Heart left ventricle (tissue), 16 donors: ENCODE results near the gene GATM. TPM values are rescaled to one million over a fixed set of nuclear protein-coding genes. Genes with fewer than 3 reads are reported as not detected.
A peak's percentile ranks its signal among the peaks of the same experiment; 100 is the strongest.

Source experiments
- ATAC-seq, 4 donors: fragments of 200-7000 bp; cut with Tn5 transposase; one replicate each; pipeline ENCODE4 v1.9.1; 2020 to 2022; ENCODE audit warnings: moderate library complexity in 4 of 4, mild to moderate bottlenecking in 3 of 4, moderate number of reproducible peaks in 1 of 4
- DNase-seq, 5 donors: peaks; one replicate each; pipeline ENCODE4 v3.0.0-alpha.2; 2020
- H3K27ac ChIP-seq, 12 donors: fragments of 200-600 bp; sonication (generic) in 4 of 12; one replicate each; pipeline versions ENCODE4 v1.5.0 to v1.8.0; 2016 to 2022; ENCODE audit warnings: mild to moderate bottlenecking in 2 of 12
- H3K27me3 ChIP-seq, 9 donors: fragments of 200-600 bp; sonication (generic) in 2 of 9; one replicate each; pipeline versions ENCODE4 v1.5.1 to v1.8.0; 2016 to 2022; ENCODE audit warnings: mild to moderate bottlenecking in 3 of 9
- H3K36me3 ChIP-seq, 9 donors: fragments of 200-600 bp; sonication (generic) in 2 of 9; one replicate each; pipeline versions ENCODE4 v1.5.0 to v1.8.0; 2018 to 2022; ENCODE audit warnings: mild to moderate bottlenecking in 2 of 9
- H3K4me1 ChIP-seq, 12 donors: fragments of 200-600 bp; sonication (generic) in 4 of 12; one replicate each; pipeline versions ENCODE4 v1.5.0 to v1.8.0; 2016 to 2022; ENCODE audit warnings: mild to moderate bottlenecking in 3 of 12
- H3K4me3 ChIP-seq, 12 donors: fragments of 200-600 bp; sonication (generic) in 4 of 12; one replicate each; pipeline versions ENCODE4 v1.5.0 to v1.8.0; 2017 to 2022; ENCODE audit warnings: mild to moderate bottlenecking in 9 of 12, moderate library complexity in 4 of 12
- H3K9me3 ChIP-seq, 12 donors: fragments of 200-600 bp; sonication (generic) in 4 of 12; one replicate each; pipeline versions ENCODE4 v1.5.0 to v1.8.0; 2016 to 2022; ENCODE audit warnings: mild to moderate bottlenecking in 1 of 12
- CTCF ChIP-seq, 12 donors: fragments of 200-600 bp; sonication (generic) in 4 of 12; IDR thresholded peaks; one replicate each; pipeline versions ENCODE4 v1.5.0 to v1.8.0; 2018 to 2022; ENCODE audit warnings: antibody characterized with exemption in 12 of 12, mild to moderate bottlenecking in 5 of 12
- POLR2A ChIP-seq, 2 donors: fragments of 450-650 bp; IDR thresholded peaks; one replicate each; pipeline ENCODE4 v1.6.1; 2017; ENCODE audit warnings: antibody characterized with exemption in 2 of 2, mild to moderate bottlenecking in 2 of 2, moderate library complexity in 2 of 2
- WGBS, 4 donors: extraction: QIAGEN DNeasy Blood & Tissue Kit in 2 of 4; methylation state at CpG; one replicate each; pipeline versions ENCODE4 v1.1.5 to v1.1.7; 2013 to 2018; 5-methylcytosine and 5-hydroxymethylcytosine counted together
- intact Hi-C, 10 donors: fragments of 100-400 bp; cut with DNase I; formaldehyde crosslinking; loops; one replicate each; pipeline versions ENCODE4 v1.11.1 to v1.14.2; 2022
- polyA plus RNA-seq, 2 donors: library from polyadenylated mRNA; stranded (reverse); fragments of 200-250 nt; gene quantifications; one replicate each; pipeline ENCODE4 v1.2.3, GENCODE V29; 2013
- total RNA-seq, 9 donors: library from RNA; depleted of rRNA in 2 of 9; stranded (reverse); fragments of >200 nt in 2 of 9; fragmentation: NEBNext Ultra II Directional in 3 of 9; extraction: Animal tissue kit (Norgen Biotek cat#: 25700) in 3 of 9; gene quantifications; one replicate each; pipeline versions ENCODE4 v1.1.0 to v1.2.4, GENCODE V29; 2016 to 2023
- donor health status: ischemic (EF 13 %, LVEDD 7.1; RV severe dilation, severe dysfunction).
- donor health status: healthy with polysubstance abuse.
- donor health status: DM: no; HTN: yes; CAD: no.
- donor health status: DM: no; HTN: no; CAD: no.
- donor health status: ischemic (EF 25% LVEDD 6.9; RV normal size, moderate dysfunction).
- donor health status: ischemic (EF 25% LVEDD 5.7; RV mildly dilated, moderate dysfunction).
- donor health status: healthy.
- donor health status: DM: yes; HTN: yes; CAD: no.
- donor health status: ischemic (EF 35%, LVEDD 5.7; RV mildly dilated, moderate dysfunction).
- donor health status: nonischemic (EF 11% LVEDD 7.7; RV severe dilation, severe dysfunction).
- donor health status: DM: yes; HTN: yes; CAD: no.
- donor health status: PGD.
- donor health status: ischemic (EF 29% LVEDD 5.4; RV normal size, mild dysfunction).
- donor health status: nonischemic (EF 23%, LVEDD 6.1; RV moderate dilation, normal function).

GATM gene
- total and polyA plus RNA-seq, 11 donors: 8.3 to 121 (median 18.5) TPM

GRCh38 chr15:45401665-45402161 is 23.4 kb upstream of the GATM start:
- WGBS, 4 donors: 2 to 5% (median 3%) methylated on average over 12 of the region's 12 CpGs
- intact Hi-C loops: loop anchor here (1.0 to 10.0 kb wide), 17 partner anchors 94 to 239 kb away; partner anchors contain the start of gene BLOC1S6 (in 3 of the 10)
- no peaks in the 10 kb centered on the region for H3K27me3 ChIP-seq
- TF ChIP-seq CTCF (IDR thresholded peaks at IDR 0.05) (no peak), POLR2A (IDR thresholded peaks at IDR 0.05) (no peak)
- peaks cover 0 to 20% (median 16%) of the 10 kb centered on the region in 9 donors for H3K36me3 ChIP-seq
- H3K4me3 ChIP-seq: peak overlapping the region; percentile 68 to 98 (median 86)
- no peaks in the 10 kb centered on the region for H3K9me3 ChIP-seq
- H3K4me1 ChIP-seq: peaks cover 0 to 35% (median 19%) of the 10 kb centered on the region in 12 donors
- ATAC-seq (peak in 2 of 4 donors; percentile 17 to 47), DNase-seq (peak in 1 of 5 donors; percentile 10)
- peak overlapping the region; percentile 74 to 97 (median 90) for H3K27ac ChIP-seq

GRCh38 chr15:45399381-45400212 is 21.3 kb upstream of the GATM start:
- no peak for DNase-seq
- H3K27me3 ChIP-seq: no peaks in the 10 kb centered on the region
- H3K4me3 ChIP-seq: no peak overlapping the region
- no peaks in the 10 kb centered on the region for H3K9me3 ChIP-seq
- no peaks in the 10 kb centered on the region for H3K36me3 ChIP-seq
- H3K4me1 ChIP-seq: peaks cover 0 to 27% (median 13%) of the 10 kb centered on the region in 12 donors
- no peak for TF ChIP-seq POLR2A (IDR thresholded peaks at IDR 0.05)
- peak; percentile 63 to 83 (median 72) for TF ChIP-seq CTCF (IDR thresholded peaks at IDR 0.05)
- intact Hi-C loops: loop anchor here in 9 of 10 donors (1.0 to 10.0 kb wide), 15 partner anchors 89 to 237 kb away; partner anchors contain the start of gene BLOC1S6 (in 1 of the 9)
- 50 to 55% (median 53%) methylated on average over 6 of the region's 6 CpGs for WGBS, 4 donors
- H3K27ac ChIP-seq: no peak overlapping the region
- ATAC-seq: no peak

- intact Hi-C loops: loop anchor here in 3 of 10 donors (5.0 to 10.0 kb wide), 4 partner anchors 190 to 235 kb away; no protein-coding TSS in a partner anchor
- Histone ChIP-seq H3K4me3 (no peak overlapping the region), H3K27me3 (no peaks in the 10 kb centered on the region), H3K9me3 (no peaks in the 10 kb centered on the region), H3K4me1 (peaks cover 0 to 20% (median 2%) of the 10 kb centered on the region in 12 donors), H3K36me3 (no peaks in the 10 kb centered on the region), H3K27ac (no peak overlapping the region)
- 76 to 89% (median 84%) methylated on average over 6 of the region's 6 CpGs for WGBS, 4 donors
- TF ChIP-seq POLR2A (IDR thresholded peaks at IDR 0.05) (no peak), CTCF (IDR thresholded peaks at IDR 0.05) (no peak)
- ATAC-seq (no peak), DNase-seq (no peak)
These were observed 18.8 kb upstream of the GATM start for GRCh38 chr15:45397116-45397665.

GRCh38 chr15:45395943-45396342 is 17.6 kb upstream of the GATM start:
- no peaks in the 10 kb centered on the region for H3K36me3 ChIP-seq
- 73 to 77% (median 74%) methylated on average over 4 of the region's 4 CpGs for WGBS, 4 donors
- no peak for DNase-seq
- intact Hi-C loops: loop anchor here in 3 of 10 donors (5.0 to 10.0 kb wide), 4 partner anchors 189 to 234 kb away; no protein-coding TSS in a partner anchor
- no peak overlapping the region for H3K27ac ChIP-seq
- TF ChIP-seq CTCF (IDR thresholded peaks at IDR 0.05): no peak
- TF ChIP-seq POLR2A (IDR thresholded peaks at IDR 0.05): no peak
- no peak overlapping the region for H3K4me3 ChIP-seq
- peaks cover 0 to 20% (median 0%) of the 10 kb centered on the region in 12 donors for H3K4me1 ChIP-seq
- H3K27me3 ChIP-seq: no peaks in the 10 kb centered on the region
- H3K9me3 ChIP-seq: no peaks in the 10 kb centered on the region
- no peak for ATAC-seq
